Neural progenitor cell (in vitro differentiated cells): Measurements from ENCODE around the gene CACNB4.
"Not testable (repeated sequence)": the region's sequence is repeated elsewhere in the genome, so short reads cannot be mapped to it uniquely, and the experiment has no call there.

Experiments
- EZH2 ChIP-seq: fragments of 200-600 bp; sonication (generic); IDR thresholded peaks from 2 replicates; pipeline ENCODE4 v1.6.1; 2017; ENCODE audit warnings: antibody characterized with exemption, mild to moderate bottlenecking, moderate library complexity
- TF ChIP-seq, protein P1 (sequence below): fragments of 200-600 bp; sonication (generic); IDR thresholded peaks from 2 replicates; pipeline ENCODE4 v1.5.1; 2017; ENCODE audit warnings: antibody characterized with exemption, mild to moderate bottlenecking

DNA sequence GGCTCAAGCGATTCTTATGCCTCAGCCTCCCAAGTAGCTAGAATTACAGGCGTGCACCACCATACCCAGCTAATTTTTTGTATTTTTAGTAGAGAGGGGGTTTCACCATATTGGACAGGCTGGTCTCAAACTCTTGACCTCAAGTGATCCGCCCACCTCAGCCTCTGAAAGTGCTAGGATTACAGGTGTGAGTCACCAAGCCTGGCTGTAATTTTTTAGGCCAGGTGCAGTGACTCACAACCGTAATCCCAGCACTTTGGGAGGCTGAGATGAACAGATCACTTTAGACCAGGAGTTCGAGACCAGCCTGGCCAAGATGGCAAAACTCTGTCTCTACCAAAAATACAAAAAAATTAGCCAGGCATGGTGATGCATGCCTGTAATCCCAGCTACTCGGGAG, 304.4 kb downstream of the CACNB4 start:
- TF ChIP-seq, protein P1, sequence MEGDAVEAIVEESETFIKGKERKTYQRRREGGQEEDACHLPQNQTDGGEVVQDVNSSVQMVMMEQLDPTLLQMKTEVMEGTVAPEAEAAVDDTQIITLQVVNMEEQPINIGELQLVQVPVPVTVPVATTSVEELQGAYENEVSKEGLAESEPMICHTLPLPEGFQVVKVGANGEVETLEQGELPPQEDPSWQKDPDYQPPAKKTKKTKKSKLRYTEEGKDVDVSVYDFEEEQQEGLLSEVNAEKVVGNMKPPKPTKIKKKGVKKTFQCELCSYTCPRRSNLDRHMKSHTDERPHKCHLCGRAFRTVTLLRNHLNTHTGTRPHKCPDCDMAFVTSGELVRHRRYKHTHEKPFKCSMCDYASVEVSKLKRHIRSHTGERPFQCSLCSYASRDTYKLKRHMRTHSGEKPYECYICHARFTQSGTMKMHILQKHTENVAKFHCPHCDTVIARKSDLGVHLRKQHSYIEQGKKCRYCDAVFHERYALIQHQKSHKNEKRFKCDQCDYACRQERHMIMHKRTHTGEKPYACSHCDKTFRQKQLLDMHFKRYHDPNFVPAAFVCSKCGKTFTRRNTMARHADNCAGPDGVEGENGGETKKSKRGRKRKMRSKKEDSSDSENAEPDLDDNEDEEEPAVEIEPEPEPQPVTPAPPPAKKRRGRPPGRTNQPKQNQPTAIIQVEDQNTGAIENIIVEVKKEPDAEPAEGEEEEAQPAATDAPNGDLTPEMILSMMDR: not testable (repeated sequence)
- TF ChIP-seq EZH2: not testable (repeated sequence)
